Prostate gland (tissue), 2 donors: ENCODE results near the gene SGCB. TPM values are rescaled to one million over a fixed set of nuclear protein-coding genes. Genes with fewer than 3 reads are reported as not detected.

ENCODE experiments used
- DNase-seq: peaks from one replicate; pipeline ENCODE4 v3.0.0-alpha.2; 2019; ENCODE audit warnings: low spot score
- H3K27ac ChIP-seq, 2 donors: fragments of 200-600 bp; sonication (generic); 2 replicates each; pipeline ENCODE4 v1.5.1; 2017 to 2019
- H3K27me3 ChIP-seq: fragments of 200-600 bp; sonication (generic); replicated peaks from 2 replicates; pipeline ENCODE4 v1.5.1; 2019; ENCODE audit not compliant: insufficient read depth
- H3K36me3 ChIP-seq, 2 donors: fragments of 200-600 bp; sonication (generic); 1 replicate in 1 of 2; 2 replicates in 1 of 2; pipeline versions ENCODE4 v1.5.1 to v1.8.1; 2017 to 2019
- H3K4me1 ChIP-seq: fragments of 200-600 bp; sonication (generic); replicated peaks from 2 replicates; pipeline ENCODE4 v1.5.1; 2019
- H3K4me3 ChIP-seq, 2 donors: fragments of 200-600 bp; sonication (generic); 2 replicates each; pipeline ENCODE4 v1.5.1; 2017 to 2019
- H3K9me3 ChIP-seq: fragments of 200-600 bp; sonication (generic); 2 replicates; pipeline ENCODE4 v1.5.1; 2017
- CTCF ChIP-seq, 4 experiments: fragments of 200-600 bp in 2 of 4; fragments of 450-650 bp in 2 of 4; sonication (generic) in 2 of 4; IDR thresholded peaks; 1 replicate in 3 of 4; 2 replicates in 1 of 4; pipeline ENCODE4 v1.5.1; 2016 to 2019; ENCODE audit warnings: antibody characterized with exemption in 4 of 4, mild to moderate bottlenecking in 2 of 4, moderate library complexity in 2 of 4
- POLR2A ChIP-seq: fragments of 450-650 bp; IDR thresholded peaks from one replicate; pipeline ENCODE4 v1.6.1; 2016; ENCODE audit warnings: antibody characterized with exemption, mild to moderate bottlenecking
- POLR2AphosphoS5 ChIP-seq: sonication (generic); formaldehyde crosslinking; IDR thresholded peaks from one replicate; pipeline ENCODE4 v1.6.1; 2017; ENCODE audit warnings: antibody characterized with exemption
- WGBS: methylation state at CpG from one replicate; pipeline ENCODE4 v1.1.5; 2018; 5-methylcytosine and 5-hydroxymethylcytosine counted together
- intact Hi-C: fragments of 100-400 bp; cut with DNase I; formaldehyde crosslinking; loops from one replicate; pipeline ENCODE4 v1.14.2; 2022
- total RNA-seq, 2 donors: library from RNA; depleted of rRNA; stranded (reverse); fragments of >200 nt; gene quantifications; one replicate each; pipeline ENCODE4 v1.1.0, GENCODE V29; 2016

SGCB gene
- total RNA-seq, 2 donors from 2014 or later = 17.1 to 44.0 TPM

GRCh38 chr4:52014903-52015302, 23.2 kb downstream of the SGCB start:
- Histone ChIP-seq H3K9me3 (no peaks in the 10 kb centered on the region), H3K4me3 (no peak overlapping the region), H3K27ac (no peak overlapping the region), H3K4me1 (no peaks in the 10 kb centered on the region), H3K27me3 (no peaks in the 10 kb centered on the region), H3K36me3 (no peaks in the 10 kb centered on the region)
- no peak for TF ChIP-seq CTCF (IDR thresholded peaks at IDR 0.05)
- no peak for TF ChIP-seq POLR2AphosphoS5
- TF ChIP-seq POLR2A = no peak
- intact Hi-C loops = no loop called here
- 62% methylated on average over 1 of the region's 1 CpG for WGBS
- no peak for DNase-seq

- WGBS = 81% methylated on average over 1 of the region's 1 CpG
- Histone ChIP-seq H3K4me1 (no peaks in the 10 kb centered on the region), H3K27ac (no peak overlapping the region), H3K4me3 (no peak overlapping the region), H3K27me3 (no peaks in the 10 kb centered on the region), H3K36me3 (no peaks in the 10 kb centered on the region), H3K9me3 (no peaks in the 10 kb centered on the region)
- no peak for TF ChIP-seq POLR2A
- TF ChIP-seq CTCF (IDR thresholded peaks at IDR 0.05) = no peak
- no peak for TF ChIP-seq POLR2AphosphoS5
- DNase-seq = no peak
- intact Hi-C loops = no loop called here
These were observed 25.4 kb downstream of the SGCB start for GRCh38 chr4:52012651-52013050.

GRCh38 chr4:52010986-52011385, 27.1 kb downstream of the SGCB start:
- Histone ChIP-seq H3K4me1 (no peaks in the 10 kb centered on the region), H3K4me3 (no peak overlapping the region), H3K9me3 (no peaks in the 10 kb centered on the region), H3K27ac (no peak overlapping the region), H3K36me3 (no peaks in the 10 kb centered on the region), H3K27me3 (no peaks in the 10 kb centered on the region)
- no peak for DNase-seq
- 98% methylated on average over 2 of the region's 2 CpGs for WGBS
- intact Hi-C loops = no loop called here
- TF ChIP-seq POLR2A (no peak), CTCF (IDR thresholded peaks at IDR 0.05) (no peak), POLR2AphosphoS5 (no peak)

GRCh38 chr4:52006887-52007286, 31.2 kb downstream of the SGCB start:
- no peak overlapping the region for H3K27ac ChIP-seq
- no peaks in the 10 kb centered on the region for H3K27me3 ChIP-seq
- no peak for TF ChIP-seq POLR2A
- no peak for TF ChIP-seq POLR2AphosphoS5
- TF ChIP-seq CTCF (IDR thresholded peaks at IDR 0.05) = no peak
- no peak overlapping the region for H3K4me3 ChIP-seq
- no peaks in the 10 kb centered on the region for H3K9me3 ChIP-seq
- no peaks in the 10 kb centered on the region for H3K4me1 ChIP-seq
- no peaks in the 10 kb centered on the region for H3K36me3 ChIP-seq
- 96% methylated on average over 4 of the region's 4 CpGs for WGBS
- no peak for DNase-seq
- intact Hi-C loops = no loop called here

GRCh38 chr4:52005604-52006273, 32.4 kb downstream of the SGCB start:
- H3K9me3 ChIP-seq = no peaks in the 10 kb centered on the region
- no peaks in the 10 kb centered on the region for H3K4me1 ChIP-seq
- TF ChIP-seq CTCF (IDR thresholded peaks at IDR 0.05) = no peak
- no peak for TF ChIP-seq POLR2AphosphoS5
- no peak for TF ChIP-seq POLR2A
- 82% methylated on average over 2 of the region's 2 CpGs for WGBS
- DNase-seq = no peak
- no peak overlapping the region for H3K4me3 ChIP-seq
- no peak overlapping the region for H3K27ac ChIP-seq
- intact Hi-C loops = no loop called here
- H3K27me3 ChIP-seq = no peaks in the 10 kb centered on the region
- H3K36me3 ChIP-seq = no peaks in the 10 kb centered on the region
